Activated CD4-positive, alpha-beta T cell treated with anti-CD3 and anti-CD28 coated beads, Interleukin-2, amount 50 U/mL, for 48 hours (primary cell): ENCODE data around the gene CAP1.
"Not testable (repeated sequence)": the region's sequence is repeated elsewhere in the genome, so short reads cannot be mapped to it uniquely, and the experiment has no call there.

Experiments used
- DNase-seq, 2 experiments: peaks; one replicate each; pipeline ENCODE4 v3.0.0-alpha.2; 2020

Gene CAP1

DNA sequence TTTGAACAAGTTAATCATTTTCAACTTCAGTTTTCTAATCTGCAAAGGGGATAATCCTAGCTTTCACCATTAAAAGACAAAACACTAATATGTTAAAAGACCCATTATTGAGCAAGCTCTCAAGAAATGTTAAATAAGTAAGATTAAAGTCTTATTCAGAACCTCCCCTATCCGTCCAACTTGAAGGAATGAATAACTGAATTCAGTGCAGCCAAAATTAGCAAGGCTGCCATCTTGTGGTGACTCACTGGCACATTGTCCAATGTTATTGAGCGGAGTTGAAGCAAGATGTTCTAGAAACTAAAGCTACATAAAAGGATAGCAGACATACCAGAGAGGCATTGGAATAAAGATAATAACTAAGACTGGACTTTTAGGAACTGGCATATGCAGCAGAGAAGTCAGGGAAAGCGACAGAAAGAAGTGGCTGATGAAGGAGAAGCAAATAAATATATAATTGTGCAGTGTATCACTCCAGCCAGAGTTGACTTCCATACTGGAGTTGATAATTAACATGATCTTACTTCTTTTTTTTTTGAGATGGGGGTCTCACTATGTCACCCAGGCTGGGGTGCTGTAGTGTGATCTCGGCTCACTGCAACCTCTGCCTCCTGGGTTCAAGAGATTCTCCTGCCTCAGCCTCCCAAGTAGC is 8.2 kb upstream of the CAP1 start:
- DNase-seq: peak; percentile 50 to 53

DNA sequence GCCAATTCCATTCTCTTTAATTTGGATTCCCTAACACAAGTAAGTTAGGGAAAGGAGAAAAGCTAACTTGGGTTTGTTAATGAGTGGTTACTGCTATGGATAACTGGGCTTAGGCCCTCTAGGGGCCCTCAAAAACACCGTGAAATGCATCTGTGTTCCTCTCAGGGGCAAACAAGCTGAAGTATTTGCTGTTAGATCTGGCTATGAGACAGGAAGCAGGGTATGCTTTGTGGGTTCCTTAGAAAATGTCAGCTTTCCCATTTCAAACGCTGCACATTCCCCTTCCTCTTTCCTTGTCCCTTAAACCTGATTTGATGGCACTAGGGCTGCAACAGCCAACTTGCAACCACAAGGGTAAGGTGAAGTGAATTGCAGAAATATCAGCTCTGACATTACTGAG is 5.7 kb upstream of the CAP1 start:
- no peak for DNase-seq

DNA sequence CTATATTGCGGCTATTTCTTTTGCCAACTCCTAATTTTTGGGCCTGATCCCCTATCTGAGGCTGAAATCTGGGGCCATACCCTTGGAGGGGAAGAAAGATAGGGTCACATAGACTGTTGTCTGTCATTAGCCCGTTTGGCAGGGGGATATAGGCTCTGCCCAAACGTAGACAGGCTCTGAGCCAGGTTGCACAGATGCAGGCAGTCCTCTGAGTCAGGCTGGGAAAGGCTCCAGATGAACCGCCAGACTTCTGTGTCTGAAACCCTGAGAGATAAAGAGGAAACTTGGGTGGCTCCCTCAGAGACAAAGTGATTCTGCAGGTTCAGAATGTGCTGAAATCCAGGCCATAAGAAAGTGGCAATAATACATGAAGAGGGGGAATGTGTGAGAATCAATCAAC is 4.0 kb upstream of the CAP1 start:
- no peak for DNase-seq

DNA sequence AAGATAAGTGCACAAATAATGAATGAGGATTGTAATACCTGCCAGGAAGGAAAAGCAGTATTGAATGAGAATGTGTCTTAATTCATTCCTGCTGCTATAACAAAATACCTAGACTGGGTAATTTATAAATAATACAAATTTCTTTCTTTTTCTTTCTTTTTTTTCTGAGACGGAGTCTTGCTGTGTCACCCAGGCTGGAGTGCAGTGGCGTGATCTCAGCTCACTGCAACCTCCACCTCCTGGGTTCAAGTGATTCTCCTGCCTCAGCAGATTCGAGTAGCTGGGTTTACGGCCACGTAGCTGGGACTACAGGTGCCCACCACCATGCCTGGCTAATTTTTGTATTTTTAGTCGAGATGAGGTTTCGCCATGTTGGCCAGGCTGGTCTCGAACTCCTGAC is 3.3 kb upstream of the CAP1 start:
- not testable (repeated sequence) for DNase-seq

DNA sequence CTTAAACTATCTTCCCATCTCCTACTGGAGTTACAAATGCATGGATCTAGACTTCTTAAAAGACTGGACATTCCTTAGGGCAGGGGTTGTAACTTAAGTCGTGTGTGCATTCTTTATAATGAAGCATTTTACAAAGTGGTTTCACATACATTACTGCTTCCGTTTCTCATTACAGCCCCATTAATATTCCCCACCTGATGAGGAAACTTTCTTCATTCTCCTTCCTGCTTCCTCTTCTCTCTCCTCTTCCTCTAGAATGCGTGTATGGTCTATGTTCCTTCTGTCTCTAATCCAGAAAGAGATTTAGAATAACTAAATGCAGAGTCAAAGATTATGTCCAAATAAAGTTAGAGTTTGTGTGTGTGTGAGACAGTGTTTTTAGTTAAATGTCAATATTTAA is 1.8 kb upstream of the CAP1 start:
- DNase-seq: no peak

DNA sequence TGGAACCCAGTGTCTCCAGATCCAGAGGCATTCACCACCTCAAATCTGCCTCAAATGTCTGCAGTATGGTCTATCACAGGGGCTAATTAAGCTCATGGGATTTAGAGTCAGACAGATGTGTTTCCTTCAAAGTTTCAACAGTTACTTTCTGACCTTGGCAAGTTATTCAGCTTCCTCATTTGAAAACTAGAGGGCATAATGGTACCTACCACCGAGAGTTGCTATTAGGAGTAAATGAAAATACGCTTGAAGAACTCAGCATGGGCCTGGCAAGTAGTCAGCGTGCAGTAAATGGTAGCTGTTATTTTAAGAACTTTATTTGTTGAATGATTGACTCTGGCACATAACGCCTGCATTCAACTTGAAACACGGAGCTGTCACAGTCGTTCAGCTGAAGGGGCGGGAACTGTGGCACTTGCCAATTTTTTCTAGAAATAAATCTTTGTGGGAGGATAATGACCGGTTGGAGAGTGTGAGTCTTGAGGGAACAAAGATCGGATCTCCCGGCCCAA is 1.2 kb upstream of the CAP1 start:
- DNase-seq: no peak

DNA sequence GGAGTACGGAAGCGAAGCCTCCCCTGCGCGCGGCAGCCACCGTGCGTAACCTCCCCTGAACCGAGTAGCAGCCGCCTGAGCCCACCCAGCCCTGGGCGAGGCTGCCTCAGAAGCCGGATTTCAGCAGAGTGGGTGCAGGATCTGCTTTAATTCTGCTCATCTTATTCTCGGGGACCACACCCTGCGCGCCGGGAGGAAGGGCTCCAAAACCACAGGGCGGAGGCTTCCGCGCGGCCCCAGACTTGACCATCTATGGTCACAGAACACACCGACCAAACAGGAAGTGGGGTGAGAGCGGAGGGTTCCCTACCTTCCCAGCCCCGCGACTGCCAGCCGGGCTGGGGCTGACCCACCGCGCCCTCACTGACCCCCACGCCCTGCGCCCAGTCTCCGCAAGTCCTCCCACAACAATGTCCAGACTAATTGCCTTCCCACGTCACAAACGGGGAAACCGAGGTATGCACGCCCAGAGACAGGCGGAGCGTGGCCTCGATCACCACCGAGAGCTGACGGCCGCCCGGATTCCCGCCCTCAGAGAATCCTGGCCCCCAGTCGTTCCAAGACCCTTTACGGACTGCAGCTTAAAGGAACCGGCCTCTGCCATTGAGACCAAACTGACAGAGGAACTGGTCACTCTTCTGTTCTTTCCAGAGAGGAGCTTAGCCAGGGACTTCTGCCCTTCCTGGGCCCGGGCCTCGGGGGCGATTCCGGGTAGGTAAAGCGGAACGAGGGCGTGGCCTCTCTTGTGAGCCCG is 595 bp upstream of the CAP1 start:
- peak; percentile 83 to 88 for DNase-seq

DNA sequence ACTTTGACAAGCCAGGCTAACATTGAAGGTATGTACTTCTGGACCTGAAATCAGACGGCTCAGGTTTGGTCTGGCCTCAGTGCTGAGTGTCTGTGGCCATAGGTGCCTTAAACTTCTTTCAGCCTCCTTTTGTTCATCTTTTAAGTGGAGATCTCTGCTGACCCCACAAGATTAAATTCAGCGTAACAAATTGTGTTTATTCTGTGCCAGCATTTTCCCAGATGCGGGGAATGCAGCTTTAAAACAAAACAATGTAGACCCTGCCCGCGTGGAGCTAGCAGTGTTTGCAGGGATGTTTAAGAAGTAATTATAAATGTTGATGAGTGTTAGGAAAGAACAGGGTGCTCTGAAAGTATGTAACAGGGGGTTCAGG is 923 bp downstream of the CAP1 start:
- DNase-seq: no peak

DNA sequence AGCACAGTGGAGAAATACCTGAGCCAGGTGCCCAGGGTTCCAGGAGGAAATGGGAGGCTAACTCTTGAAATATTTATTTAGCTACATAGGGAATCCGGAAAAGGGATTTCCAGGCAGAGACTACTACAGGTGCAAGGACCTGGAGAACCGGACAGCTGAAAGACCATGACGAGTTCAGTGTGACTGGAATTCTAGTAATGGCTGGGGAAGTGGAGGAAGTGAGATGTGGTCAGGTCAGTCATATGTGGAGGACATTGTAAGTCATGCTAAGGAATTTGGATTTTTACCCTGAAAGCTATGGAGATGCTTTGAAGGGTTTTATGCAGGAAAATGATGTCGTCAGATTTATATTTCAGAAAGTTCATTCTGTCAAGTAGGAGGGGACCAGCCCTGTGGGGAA is 1.8 kb downstream of the CAP1 start:
- no peak for DNase-seq

DNA sequence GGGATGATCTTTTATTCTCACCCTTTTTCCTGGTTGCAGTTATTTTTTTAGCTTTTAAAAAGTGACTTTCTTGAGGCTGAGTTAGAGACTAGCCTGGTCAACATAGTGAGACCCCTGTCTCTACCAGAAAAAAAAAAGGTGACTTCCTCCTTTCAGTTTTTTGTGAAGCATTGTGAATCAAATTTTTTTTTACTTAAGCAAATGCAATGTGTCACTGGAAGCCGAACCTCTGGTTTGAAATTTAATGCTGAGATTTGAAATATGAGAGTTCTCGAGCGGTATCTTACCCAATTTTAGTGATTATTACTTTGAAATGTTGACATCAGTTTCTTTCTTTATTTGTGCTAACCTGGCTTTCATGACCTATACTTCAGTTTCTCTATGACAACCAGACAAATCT is 3.6 kb downstream of the CAP1 start:
- DNase-seq: no peak

DNA sequence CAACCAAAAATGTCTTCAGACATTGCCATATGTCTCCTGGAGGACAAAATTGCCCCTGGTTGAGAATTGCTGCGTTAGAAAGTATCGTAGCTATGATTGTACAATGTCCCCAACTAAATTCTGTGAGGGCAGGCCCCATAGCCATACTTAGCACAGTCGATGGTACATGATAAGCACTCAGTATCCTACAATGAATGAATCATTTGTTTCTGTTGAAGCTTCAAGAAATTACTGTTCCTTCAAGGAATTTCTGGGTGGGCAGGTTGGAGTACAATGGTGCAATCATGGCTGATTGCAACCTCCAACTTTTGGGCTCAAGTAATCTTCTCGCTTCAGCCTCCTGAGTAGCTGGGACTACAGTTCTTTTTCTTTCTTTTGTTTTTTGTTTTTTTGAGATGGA is 4.7 kb downstream of the CAP1 start:
- DNase-seq: no peak

DNA sequence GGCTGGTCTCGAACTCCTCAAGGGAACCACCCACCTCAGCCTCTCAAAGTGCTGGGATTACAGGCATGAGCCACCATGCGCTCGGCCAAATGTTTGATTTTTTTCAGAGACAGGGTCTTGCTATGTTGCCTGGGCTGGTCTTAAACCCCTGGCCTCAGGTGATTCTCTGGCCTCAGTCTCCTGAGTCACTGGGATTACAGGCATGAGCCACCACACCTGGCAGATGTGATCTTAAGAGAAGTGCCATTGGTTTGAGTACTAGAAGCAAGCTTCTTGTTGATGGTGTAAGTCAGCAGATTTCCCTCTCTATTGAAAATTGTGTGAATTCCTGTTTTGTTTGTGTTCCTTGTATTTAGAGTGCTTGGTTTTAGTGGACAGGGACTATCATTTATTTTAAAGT is 5.2 kb downstream of the CAP1 start:
- DNase-seq: no peak

DNA sequence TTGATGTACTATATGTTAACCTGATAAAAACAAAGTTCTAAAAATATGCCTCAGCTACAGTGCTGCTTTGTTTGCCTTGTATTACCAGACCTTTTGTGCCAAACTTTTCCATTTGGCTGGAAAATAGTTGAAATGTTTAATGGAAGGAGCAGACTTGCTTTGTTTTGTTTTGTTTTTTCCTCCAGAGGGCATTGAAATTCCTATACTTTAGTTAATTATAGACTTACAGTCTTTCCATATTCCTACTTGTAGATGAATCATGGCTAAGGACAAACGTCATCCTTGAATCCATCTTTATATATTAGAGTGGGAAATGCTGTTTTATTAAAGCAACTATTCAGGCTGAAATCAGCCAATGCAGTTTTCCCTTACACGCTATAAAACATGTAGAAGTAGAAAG is 6.7 kb downstream of the CAP1 start:
- no peak for DNase-seq

DNA sequence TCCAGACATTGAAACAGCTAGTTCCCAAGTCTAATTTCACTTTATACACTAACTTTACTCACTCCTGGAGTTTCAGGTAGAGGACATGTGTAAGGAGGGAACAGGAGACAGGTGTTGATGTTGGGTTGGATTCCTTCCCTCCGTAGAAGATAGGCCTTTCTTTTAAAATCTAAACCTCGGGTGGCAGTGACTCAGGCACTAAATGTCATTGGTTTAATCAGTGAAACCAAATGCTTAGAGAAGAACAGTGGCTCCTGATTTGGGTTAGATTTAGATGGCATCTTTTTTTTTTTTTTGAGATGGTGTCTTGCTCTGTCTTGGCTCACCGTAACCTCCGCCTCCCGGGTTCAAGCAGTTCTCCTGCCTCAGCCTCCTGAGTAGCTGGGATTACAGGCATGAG is 7.2 kb downstream of the CAP1 start:
- DNase-seq: no peak

DNA sequence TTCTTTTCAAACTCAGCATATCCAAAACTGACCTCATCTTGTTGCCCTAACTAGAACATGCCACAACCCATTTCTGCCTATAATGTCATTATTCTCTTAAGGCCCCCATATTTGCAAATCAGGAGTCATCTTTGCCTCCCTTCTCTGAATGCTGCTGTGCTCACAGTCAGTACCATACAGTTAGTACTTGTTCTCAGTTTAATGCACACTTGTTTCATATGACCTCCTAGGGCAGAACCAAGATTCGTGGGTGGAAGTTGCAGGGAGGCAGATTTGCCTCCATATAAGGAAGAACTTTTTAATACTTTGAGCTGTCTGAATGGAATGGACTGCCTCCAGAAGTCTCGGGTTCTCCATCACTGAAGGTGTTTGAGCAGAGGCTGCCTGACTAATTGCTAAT is 9.2 kb downstream of the CAP1 start:
- DNase-seq: peak; percentile 28 to 44

DNA sequence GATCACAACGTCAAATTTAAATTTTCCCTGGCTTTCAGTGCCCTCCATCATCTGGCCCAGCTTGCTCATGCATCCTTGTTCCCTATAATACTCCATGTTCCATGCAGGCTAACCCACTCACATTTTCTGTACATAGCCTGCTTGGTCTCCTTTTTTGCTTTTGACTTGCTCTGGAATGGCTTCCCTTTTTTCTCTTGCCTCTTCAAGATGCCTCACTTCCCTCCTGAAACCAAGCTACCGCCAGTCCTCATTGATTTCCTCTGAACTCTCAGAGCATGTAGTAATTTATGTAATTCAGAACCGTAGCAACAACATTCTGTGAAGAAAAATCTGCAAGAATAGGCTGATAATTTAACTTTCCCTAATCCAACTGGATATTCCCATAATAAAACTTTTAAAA is 10.3 kb downstream of the CAP1 start:
- DNase-seq: no peak

DNA sequence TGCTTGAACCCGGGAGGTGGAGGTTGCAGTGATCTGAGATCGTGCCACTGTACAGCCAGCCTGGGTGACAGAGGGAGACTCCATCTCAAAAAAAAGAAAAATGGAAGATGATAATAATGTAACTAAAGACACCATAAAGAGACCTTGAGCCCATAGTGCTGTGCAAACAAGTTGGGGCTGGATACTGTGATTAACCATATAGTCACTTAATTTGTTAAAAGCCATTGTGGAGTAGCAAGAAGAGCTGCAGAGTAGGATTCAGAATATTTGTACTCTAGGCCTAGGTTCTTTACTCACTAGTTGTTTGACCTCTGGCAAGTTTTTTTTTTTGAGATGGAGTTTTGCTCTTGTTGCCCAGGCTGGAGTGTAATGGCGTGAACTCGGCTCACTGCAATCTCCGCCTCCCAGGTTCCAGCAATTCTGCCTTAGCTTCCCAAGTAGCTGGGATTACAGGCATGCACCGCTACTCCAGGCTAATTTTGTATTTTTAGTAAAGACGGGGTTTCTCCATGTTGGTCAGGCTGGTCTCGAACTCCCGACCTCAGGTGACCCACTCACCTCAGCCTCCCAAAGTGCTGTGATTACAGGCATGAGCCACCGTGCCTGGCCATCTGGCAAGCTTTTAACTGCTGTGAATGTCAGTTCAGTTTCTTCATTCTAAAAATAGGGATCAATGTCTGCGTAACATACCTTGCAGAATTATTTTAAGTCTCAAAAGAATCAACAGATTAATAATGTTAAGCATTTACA is 12.8 kb downstream of the CAP1 start:
- no peak for DNase-seq

DNA sequence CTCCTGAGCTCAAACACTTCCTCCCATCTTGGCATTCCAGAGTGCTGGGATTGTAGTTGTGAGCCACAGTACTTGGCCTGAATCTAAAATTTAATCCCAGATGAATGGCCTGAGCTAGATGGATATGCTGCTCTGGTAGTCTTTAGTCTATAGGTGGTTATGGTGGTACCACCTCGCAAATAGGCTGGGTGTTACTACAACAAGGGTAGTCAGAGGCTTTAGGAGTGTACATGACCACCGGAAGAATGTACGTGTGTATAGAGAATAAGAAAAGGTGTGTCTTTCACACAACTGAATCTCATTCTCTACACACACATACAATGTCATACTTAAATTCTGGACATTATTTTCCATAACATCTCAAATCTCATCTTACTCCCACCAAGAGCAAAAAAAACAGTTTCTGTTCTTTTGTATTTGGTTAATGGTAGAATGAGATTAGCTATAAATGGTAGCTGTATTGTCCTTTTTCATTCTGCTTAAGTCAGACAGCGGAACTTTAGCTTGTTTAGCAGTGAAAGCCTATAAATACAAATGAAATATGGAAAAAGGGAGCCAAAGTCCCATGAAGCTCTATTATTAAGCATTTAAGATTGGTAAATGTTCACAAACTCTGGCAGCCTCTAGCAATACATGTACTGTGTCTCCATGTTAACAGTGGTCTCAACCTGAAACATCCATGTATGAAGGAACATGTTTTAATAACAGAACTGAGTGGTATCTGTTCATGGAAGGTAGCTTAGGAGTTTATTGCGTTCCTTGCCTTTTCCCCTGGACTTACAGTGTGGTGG is 16.2 kb downstream of the CAP1 start:
- DNase-seq: no peak

DNA sequence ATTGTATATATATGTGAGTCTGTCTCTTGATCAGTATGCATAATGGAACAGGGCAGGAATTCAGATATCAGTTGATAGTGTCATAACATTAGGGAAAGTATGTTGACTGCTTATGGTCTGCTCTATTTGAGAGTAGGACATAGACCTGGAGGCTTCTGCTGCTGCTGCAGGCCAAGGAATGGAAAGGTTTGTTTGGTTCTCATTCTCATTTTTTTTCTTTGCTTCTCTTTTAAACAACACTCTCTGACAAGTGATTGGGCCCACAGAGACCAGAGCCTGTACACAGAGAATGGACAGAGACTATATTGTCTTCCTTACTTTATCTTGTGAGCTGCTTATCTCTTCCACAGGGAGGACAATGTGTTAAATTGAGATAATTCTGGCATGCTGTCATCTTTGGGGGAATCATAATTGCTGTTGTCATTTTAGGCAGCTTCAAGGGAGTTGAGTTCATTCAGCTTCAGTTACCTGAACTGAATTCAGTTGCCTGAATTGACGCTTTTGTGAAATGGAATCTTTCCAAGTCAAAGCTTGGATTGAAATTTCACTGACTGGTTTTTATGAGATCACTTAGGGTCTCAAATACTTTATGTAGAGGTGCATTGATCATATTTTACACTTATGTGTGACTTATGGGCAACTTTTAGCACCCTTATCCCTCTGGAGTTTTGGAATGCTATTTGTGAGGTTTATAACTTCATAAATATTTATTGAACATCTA is 16.9 kb downstream of the CAP1 start:
- no peak for DNase-seq

DNA sequence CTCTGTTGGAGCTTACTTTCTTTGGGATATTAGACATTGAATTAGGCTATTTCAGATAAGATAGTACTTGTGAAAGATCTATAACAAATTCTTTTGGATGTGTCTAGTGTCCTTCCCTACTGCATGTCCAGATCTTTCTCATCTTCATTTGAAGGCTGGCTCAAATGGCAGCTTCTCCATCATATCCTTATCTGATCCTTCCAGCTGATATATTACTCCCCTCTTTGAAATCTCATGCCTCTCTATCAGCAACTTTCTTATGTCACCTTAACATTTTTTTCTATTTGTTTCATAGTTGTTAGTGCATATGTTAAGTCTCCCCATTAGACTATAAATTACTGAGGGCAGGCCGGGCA is 17.5 kb downstream of the CAP1 start:
- DNase-seq: no peak

DNA sequence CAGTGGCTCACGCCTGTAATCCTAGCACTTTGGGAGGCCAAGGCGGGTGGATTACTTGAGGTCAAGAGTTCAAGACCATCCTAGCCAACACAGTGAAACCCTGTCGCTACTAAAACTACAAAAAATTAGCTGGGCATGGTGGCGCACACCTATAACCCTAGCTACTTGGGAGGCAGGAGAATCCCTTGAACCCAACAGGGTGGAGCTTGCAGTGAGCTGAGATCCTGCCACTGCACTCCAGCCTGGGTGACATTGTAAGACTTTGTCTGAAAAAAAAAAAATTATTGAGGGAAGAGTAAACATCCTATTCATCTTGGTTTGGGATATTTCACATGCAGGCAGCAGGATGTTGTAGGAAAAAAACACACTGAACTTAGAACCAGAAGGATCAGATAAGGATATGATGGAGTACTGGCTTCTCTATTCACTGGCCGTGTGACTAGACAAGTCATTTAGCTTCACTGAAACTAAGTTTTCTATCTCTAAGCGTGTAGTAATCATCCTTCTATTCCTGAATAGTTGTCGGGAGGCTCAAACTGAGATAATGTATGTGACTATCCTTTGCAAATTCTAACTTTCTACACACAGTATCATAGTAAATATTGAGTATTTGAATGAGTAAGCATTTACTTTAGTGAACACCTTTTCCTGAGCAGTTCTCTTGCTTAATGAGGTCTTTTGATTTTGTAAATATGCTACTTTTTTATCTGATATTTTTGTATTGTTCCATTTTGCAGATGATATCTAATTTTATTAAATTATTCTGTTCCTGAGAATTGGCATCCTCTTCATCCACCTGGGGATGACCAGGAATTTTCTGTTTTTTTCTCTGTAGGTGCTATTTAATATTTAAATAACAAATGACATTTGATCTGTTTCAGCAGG is 18.2 kb downstream of the CAP1 start:
- DNase-seq: no peak
